GM18517 (cell line): Measurements from ENCODE around the gene KCNG2.

Experiments used
- ATAC-seq: cut with Tn5 transposase; IDR thresholded peaks from one replicate; pipeline ENCODE4 v1.9.1; 2021; ENCODE audit warnings: mild to moderate bottlenecking, moderate library complexity; ENCODE audit not compliant: unreplicated experiment

The KCNG2 gene

DNA sequence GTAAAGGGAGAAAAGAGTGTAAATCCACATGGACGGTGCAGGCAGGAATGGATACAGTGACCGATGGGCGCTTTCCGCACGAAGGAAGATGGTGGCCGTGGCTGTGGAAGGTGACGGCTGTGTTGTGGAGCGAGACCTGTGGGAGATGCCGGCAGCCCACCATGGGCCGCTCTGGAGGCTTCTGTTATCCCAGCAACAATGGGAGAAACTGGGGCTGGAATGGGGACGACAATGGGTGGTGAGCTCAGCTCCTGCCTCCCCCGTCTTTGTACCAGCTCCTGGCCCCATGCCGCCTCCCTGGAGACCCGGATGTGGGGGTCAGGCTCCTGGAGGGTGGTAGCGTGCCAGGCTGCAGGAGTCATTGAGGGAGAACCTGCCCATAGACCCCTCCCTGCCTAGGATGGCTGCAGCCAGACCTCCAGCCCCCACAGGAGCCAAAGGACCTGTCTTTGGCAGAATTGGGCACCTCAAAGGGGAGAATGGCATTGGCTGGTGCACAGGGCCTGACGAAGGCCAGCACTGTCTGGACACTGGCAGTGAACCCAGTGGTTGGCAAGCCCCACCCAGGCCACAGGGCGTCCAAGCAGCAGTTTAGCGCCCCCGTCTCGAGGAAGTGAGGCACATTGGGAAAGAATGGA is 81.1 kb downstream of the KCNG2 start:
- ATAC-seq = no peak

DNA sequence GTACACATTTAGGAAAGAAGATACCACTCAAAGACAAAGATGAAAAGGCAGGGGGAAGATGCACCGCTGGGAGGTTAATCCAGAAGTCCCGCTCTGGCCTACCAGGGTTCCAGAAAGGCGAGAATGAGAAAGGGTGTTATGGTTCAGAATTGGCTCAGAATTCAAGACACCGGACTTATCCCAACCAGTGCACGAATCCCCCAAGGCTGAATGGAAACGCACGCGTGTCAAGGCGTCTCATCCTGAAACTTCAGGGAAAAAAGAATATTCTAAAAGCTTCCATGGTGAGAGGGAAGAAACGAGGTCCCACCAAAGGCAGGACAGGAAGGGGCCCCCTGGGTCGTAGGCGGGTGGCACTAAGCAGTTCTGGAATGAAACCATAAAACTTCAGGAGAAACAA is 81.8 kb downstream of the KCNG2 start:
- ATAC-seq = no peak

DNA sequence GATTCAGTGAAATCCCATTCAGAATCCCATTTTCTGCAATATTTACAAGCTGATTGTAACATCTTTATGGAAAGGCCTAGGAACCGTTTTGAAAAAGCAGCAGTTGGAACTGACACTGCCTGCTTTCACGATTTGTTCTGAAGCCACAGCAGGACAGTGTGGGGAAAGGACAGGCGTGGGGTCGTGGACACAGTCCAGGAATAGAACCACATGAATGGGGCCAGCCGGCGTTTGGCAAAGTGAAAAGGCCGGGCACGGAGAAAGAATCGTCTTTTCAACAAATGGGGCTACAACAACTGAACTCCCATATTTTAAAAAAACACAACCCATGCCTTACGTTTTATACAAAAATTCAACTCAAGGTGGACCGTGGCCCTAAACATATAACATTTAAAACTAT is 84.0 kb downstream of the KCNG2 start:
- ATAC-seq = no peak

DNA sequence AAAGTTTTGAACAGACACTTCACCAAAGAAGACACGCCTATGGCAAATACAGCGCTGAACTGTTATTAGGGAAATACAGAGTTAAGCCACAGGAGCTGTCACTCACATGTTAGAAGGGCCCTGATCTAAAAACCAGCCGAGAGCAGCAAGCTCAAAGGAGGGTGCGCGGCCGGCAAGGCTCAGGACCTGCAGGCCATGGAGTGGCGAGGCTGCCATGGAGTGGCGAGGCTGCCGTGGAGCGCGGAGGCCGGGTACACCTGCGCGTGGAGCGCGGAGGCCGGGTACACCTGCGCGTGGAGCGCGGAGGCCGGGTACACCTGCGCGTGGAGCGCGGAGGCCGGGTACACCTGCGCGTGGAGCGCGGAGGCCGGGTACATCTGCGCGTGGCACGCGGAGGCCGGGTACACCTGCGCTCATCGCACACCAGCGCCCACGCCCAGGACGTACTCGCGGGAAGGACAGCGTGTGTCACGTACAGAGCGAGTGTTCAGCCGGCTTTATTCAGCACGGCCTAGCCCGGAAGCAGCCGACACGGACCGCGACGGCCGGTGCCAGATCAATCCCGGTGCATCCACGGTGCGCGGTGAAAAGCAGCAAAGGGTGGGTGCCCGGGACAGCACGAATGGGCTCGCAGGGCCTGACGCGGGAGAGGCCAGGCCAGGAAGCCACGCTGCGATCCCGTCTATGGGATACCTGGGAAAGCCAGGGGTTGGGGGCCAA is 84.9 kb downstream of the KCNG2 start:
- ATAC-seq = no peak

DNA sequence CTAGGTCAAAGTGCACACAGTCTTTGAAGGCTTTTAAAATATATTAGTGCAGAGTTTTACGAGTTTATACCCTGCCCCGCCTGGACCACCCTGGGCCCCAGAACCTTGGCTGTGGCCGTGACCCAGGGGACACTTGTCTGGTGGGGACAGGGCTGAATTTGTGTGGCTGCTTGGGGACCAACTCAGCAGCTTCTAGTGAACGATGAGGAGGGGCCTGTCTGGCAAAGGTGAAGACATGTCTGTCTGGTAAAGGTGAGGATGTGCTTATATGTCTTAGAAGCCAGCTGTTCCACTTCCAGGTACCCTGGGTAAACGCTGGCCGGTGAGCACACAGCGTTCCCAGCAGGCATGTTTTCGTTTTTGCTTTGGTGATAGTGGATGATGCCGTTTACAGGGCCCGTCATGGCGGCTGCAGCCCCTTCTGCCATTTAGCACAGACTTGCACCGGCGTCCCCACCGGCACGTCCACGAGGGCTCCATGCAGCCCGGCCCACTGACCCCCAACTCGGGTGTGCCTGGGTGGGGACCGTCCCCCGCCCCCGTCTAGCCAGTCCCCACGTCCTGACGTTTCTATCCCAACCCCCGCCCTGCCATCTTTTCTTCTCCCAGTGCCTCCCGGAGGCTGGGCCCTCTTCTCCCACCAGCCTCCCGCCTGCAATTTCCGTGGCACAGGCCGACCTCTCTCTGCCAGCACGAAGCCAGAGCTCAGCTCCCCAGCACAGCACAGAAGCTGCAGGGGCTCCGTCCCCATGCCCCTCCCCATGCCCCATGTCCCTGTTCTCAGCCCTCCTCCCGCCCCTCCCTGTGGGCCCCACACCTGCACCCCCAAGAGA is 85.9 kb downstream of the KCNG2 start:
- no peak for ATAC-seq

DNA sequence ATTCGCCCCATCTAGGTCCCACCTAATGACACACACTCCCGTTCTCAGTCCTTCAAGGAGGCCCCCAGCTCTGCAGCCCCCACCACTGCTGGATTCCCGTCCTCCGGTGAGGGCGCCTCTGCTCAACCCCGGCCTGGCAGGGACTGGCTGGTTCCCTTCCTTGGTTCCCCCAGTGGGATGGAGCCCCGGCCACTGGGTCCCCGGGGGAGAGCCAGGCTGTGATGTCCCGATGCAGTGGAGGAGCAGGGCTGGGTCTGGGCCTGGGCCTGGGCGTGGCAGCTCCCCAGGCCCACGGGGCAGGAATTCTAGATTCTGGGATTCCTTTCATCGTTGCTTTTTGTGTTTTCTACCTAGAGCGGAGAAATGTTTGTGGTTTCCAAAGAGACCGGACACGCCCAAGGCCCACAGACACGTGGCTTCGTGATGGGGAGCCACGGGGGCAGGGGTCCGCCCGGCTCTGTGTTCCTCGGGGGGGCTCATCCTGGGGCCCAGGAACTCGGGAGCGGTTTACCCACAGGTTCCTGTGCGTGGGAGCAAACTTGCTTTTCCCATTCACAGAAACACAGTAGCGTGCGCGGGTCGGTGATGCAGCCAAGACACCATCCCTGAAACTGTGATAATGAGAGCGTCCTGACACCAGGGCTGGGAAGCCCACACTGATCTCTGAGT is 86.7 kb downstream of the KCNG2 start:
- ATAC-seq = no peak

DNA sequence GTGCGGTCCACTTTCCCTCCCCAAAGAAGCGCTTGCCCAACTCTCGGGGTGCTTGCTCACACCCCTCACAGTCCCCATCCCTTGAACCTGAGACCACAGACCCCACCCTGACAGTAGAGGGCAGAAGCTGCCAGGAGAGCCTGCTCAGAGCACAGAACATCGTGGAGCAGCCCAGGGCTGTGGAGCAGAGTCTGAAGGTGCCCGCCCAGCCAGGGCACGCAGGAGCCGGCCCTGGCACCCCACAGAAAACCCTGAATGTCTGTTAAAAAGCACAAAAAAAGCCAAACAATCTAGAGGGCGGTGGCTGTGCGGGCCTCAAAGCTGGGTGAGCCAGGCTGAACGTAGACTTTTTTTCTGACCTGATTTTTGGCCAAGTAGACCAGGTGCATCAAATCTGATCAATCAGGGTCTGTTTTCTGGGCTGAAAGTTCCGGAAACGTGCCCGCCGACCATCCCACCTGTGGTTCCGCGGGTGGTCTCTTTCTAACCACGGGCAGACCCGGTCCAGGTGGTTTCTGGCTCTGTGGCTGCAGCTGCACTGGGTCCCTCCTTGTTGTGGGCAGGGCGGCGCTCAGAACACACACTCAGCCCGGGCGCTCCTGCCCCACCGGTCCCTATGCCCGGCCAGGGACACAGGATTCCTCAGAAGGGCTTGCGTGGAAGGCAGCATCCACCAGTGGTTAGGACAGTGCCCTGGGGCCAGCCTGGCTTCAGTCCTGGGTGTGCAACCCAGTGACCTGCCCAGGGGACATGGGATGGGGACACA is 87.4 kb downstream of the KCNG2 start:
- ATAC-seq = no peak

DNA sequence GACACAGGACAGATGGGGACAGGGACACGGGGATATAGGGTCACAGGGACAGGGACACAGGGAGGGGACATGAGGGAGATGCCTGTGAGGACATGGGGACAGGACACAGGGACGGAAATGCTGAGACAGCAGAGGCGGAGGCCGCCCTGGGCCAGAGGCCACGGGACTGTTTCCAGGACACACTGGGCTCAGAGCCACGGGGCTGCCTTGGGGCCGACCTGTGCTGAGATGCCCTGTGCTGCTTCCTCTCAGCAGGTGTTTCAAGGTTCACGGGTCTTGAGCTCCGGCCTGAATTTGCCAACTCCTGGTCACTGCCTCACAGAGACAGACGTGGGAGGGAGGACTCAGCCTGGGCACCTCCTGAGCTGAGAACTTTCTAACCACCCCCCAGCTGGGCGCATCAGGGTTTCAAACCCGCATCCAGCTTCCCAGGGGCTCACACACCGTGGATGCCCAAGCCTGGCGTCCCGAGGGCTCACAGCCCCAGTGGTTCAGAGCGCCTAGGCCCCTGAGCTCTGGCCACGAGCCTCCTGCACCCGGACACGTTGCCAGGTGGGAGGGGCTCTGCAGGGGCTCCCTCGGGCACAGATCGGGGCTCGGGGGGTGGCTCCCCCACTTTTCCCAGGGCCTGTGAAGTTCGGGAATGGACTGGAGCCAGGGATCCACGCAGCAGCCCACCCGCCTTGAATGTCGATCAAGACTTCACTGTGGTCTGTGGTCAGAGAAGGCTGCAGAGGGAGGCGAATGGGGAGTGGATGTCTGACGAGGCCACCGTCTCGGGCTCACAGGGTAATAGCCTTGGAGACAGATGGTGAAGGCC is 89.7 kb downstream of the KCNG2 start:
- no peak for ATAC-seq

DNA sequence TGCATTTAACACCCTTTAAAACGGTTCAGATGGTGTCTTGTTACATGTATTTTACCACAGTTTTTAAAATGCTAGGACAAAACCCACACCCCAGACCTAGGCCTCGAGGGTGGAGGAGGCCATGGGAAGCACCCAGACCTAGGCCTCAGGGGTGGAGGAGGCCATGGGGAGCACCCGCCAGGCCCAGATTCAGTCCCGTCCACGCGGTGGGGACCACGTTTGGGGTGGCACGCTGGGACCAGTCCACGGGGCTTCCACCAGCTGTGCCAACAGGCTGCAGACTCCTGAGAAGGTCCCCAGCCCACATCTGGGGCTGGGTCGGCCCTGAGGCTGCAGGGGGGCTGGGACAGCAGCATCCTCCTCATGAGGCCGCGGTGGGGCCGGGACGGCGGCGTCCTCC is 90.3 kb downstream of the KCNG2 start:
- ATAC-seq = no peak

DNA sequence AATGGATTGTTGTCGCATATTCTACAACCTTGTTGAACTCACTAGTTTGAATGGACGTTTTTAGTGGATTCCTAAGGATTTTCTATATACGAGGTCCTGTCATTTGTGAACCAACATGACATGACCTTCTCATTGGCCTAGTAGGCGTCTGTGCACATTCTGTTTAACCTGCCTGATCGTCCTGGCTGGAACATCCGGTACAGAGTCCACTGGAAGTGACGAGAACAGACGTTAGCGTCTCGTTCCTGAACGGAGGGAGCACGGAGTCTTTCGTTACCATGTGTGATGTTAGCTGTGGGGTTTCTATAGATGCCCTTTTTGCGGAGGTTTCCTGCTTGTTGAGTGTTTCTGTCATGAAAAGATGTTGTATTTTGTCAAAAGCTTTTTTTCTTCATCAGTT is 91.8 kb downstream of the KCNG2 start:
- ATAC-seq = no peak

DNA sequence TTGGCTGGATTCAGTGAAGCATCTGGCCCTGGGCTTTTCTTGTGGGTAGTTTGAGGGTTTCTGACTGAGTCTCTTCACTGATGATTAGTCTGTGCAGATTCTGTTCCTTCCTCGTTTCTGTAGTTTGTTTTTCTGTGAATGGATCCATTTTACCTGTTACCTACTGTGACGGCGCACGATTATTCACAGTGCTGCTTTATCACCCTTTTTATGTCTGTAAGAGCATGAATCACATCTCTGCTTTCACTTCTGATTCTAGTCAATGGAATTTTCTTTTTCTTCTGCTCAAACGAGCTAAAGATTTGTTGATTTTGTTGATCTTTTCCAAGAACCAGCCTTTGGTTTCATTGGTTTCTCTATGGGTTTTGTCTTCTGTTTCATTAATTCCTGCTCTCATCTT is 92.9 kb downstream of the KCNG2 start:
- ATAC-seq = no peak

DNA sequence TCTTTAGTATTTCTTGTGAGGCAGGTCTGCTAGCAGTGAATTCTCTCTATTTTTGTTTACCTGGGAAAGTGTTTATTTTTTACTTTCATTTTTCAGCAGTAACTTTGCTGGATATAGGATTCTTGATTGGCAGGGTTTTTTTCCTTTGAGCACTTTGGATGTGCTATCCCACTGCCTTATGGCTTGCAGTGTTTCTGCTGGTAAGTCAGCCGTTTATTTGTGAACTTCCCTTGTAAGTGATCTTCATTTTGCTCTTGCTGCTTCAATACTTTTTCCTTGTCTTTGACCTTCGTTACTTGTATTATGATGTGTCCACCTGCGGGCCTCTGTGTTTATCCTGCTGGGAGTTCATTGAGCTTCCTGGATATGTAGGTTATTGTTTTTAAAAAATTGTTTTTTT is 99.0 kb downstream of the KCNG2 start:
- ATAC-seq = no peak

DNA sequence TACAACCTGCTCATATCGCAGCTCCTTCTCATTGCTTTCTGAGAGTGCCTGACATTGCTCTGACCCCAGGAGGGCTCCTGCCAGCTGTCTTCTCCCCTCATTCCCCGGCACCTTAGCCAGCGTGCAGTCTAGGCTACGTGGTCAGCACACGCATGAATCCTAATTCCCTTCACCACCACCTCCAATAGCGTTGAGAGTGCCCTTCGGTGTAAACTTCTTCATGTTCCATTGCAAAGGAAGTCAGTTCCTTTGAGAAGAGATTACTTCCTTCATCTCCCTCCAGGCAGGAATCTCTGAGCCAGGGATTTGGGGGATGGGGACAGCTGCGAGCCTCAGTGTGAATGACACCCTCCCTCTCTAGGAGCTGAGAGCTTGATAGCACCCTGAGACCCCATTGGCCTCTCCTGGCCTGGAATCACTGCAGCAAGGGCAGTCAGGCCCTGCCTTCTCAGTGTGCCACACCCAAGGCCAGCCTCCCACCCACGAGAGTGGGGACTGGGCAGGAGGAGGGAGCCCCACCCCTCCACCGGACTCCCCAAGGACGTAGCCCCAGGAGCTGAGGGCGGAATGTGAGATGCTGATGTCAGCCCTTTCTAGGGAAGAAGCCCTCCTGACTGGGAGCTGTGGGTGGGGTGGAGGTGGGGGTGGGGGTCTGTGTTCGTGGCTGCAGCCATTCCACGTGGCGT is 100.3 kb downstream of the KCNG2 start:
- ATAC-seq = no peak

DNA sequence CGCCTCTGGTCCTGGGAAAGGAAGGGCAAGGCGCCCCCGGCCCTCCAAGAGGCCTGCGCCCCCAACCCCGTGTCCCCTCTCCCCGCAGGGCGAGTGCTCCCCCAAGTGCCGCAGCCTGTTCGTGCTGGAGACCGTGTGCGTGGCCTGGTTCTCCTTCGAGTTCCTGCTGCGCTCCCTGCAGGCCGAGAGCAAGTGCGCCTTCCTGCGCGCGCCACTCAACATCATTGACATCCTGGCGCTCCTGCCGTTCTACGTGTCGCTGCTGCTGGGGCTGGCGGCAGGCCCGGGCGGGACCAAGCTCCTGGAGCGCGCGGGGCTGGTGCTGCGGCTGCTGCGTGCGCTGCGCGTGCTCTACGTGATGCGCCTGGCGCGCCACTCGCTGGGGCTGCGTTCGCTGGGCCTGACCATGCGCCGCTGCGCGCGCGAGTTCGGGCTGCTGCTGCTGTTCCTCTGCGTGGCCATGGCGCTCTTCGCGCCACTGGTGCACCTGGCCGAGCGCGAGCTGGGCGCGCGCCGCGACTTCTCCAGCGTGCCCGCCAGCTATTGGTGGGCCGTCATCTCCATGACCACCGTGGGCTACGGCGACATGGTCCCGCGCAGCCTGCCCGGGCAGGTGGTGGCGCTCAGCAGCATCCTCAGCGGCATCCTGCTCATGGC is 101.3 kb downstream of the KCNG2 start:
- no peak for ATAC-seq

DNA sequence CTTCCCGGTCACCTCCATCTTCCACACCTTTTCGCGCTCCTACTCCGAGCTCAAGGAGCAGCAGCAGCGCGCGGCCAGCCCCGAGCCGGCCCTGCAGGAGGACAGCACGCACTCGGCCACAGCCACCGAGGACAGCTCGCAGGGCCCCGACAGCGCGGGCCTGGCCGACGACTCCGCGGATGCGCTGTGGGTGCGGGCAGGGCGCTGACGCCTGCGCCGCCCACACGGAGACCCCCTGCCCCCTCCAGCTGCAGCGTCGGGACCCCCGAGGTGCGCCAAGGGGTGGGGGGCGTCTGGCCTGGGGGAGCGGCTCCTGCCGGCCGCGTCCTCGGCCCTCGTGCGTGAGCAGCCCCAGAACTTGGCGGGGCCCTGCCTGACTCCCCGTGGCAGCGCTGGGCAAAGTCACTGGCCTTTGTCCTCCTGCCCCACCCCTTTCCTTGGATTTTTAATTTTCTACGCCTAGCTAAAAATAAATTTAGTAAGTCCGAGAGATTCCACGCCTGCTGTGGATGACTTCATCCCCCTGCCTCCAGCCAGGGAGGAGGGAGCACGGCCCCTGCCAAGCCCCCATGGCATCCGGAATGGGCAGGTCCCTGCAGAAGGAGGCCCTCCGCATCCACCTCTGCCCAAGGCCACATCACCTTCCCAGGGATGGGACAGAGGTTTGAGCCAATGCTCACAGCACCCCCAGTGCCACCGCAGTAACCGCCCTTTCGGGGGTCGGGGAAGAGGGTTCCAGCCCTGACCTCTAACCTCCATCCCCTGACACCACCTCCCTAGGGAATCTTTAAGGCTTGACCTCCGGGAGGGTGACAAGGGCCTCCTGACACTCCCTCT is 102.1 kb downstream of the KCNG2 start:
- ATAC-seq = no peak

DNA sequence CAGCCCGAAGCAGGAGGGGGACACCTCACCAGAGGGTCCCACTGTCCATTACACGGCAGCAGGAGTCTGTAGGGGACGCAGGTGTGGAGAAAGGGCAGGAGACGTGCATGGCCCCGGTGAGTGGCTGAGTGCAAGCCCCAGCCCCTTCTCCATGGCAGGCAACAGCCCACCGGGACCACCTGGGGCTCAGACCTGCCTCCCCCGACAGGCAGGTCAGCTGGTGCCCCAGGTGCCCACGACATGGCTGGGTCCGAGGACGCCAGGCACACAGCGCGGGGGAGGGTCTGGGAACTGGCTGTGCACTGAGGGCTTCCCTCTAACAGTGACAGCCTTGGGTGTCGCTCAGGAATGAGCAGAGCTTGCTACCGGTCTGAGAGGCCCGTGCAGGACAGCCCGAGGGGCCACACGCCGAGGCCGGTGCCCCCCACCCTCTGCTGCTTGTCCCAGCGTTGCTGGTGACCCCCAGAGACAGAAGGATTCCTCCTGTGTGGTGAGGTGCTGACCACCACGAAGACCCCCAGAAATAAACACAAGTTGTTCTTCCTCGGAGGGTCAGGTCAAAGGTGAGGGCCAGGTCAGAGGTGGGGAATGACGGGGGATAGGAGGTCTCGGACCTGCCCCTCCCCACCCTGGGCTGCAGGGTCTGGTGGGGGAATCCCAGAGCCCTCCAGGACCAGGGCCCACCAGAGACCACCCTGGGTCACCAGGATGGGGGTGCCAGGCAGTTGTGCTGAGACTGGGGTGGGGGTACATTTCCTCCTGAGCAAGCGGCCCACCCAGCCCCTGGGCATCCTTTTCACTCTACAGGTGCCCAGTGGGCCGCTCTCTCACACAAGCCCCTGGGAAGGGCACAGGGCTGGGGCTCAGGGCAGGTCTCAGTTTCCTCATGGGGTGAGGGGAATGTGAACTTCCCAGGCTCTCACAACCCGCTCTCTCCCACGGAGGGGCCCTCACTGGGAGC is 103.2 kb downstream of the KCNG2 start:
- no peak for ATAC-seq

DNA sequence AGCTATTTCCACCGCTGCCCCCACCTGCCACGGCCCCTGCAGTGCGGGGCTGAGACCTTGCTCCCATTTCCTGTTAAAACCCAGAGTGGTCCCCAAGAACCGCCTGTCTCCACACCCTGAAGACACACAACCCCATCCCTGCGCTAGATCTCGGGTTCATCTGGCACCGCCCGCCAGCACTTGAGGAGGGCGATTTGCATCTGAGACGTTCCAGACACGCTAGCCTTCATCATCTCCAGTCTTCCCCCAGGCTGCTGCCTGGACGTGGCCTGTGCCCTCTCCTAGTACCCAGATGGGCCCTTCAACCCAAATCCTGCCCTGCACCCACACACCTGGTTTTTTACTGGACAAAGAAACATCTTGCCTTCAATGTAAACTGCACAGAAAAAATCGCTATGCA is 103.9 kb downstream of the KCNG2 start:
- no peak for ATAC-seq
